ENCODE measurements around the gene DOCK6. TPM values are rescaled to one million over a fixed set of nuclear protein-coding genes. Genes with fewer than 3 reads are reported as not detected.

DOCK6 gene
- total RNA-seq, 2 experiments from 2014 or later = 24.1 to 74.6 TPM

DNA sequence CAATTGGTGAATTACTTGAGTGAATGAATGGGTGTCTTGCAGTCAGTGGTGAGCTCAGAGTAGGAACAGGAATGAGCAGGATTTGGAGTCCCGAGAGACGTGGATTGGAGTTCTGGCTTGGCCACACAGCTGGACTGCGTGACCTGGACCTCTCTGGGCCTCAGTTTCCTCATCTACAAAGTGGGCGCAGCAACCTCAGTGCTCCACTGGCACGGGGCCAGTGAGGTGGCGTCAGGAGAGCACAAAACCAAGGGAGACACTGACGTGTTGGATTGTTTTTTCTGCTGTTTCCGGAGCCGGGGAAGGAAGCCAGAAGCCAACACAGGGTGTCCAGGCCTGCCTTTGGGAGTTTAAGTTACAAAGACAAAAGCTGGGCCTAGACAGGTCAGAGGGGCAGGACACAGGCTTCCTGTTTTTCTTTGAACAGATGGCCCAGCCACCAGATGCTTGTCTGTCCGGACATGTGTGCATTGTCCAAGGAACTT lies 6.5 kb upstream of the DOCK6 start:
- intact Hi-C loops (cut with micrococcal nuclease; ENCODE audit: unreplicated experiment) = no loop called here
- Histone ChIP-seq H3K9me3 (ENCODE audit: low read length) (no peaks in the 10 kb centered on the region), H3K27ac (ENCODE audit: low read depth, low read length, poor library complexity, severe bottlenecking) (no peak overlapping the region), H3K36me3 (ENCODE audit: insufficient read depth, low read length) (no peaks in the 10 kb centered on the region), H2AFZ (ENCODE audit: low read length) (no peak overlapping the region), H3K9me2 (ENCODE audit: insufficient read depth, low read length) (no peaks in the 10 kb centered on the region), H3K79me2 (ENCODE audit: insufficient read depth, low read depth, low read length) (no peaks in the 10 kb centered on the region), H3K4me1 (ENCODE audit: insufficient read depth, low read length, poor library complexity, severe bottlenecking) (peaks cover 15% of the 10 kb centered on the region), H3K4me3 (ENCODE audit: low read depth, low read length, poor library complexity, severe bottlenecking) (no peak overlapping the region), H4K20me1 (ENCODE audit: insufficient read depth, low read length) (no peaks in the 10 kb centered on the region), H3K4me2 (ENCODE audit: low read length) (no peak overlapping the region)
- CTCF ChIA-PET (ENCODE audit: unreplicated experiment) = no interaction called here
- POLR2A ChIA-PET = no interaction called here
- TF ChIP-seq EZH2phosphoT487 (IDR thresholded peaks at IDR 0.05; ENCODE audit: borderline replicate concordance, low read depth, low read length) = no peak
- TF ChIP-seq, protein P1, sequence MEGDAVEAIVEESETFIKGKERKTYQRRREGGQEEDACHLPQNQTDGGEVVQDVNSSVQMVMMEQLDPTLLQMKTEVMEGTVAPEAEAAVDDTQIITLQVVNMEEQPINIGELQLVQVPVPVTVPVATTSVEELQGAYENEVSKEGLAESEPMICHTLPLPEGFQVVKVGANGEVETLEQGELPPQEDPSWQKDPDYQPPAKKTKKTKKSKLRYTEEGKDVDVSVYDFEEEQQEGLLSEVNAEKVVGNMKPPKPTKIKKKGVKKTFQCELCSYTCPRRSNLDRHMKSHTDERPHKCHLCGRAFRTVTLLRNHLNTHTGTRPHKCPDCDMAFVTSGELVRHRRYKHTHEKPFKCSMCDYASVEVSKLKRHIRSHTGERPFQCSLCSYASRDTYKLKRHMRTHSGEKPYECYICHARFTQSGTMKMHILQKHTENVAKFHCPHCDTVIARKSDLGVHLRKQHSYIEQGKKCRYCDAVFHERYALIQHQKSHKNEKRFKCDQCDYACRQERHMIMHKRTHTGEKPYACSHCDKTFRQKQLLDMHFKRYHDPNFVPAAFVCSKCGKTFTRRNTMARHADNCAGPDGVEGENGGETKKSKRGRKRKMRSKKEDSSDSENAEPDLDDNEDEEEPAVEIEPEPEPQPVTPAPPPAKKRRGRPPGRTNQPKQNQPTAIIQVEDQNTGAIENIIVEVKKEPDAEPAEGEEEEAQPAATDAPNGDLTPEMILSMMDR (conservative IDR thresholded peaks at IDR 0.05; ENCODE audit: low read length) = no peak
- no TSS peak for BruUV-seq (replicated peaks)
- DNase-seq (ENCODE audit: low spot score) = no peak

DNA sequence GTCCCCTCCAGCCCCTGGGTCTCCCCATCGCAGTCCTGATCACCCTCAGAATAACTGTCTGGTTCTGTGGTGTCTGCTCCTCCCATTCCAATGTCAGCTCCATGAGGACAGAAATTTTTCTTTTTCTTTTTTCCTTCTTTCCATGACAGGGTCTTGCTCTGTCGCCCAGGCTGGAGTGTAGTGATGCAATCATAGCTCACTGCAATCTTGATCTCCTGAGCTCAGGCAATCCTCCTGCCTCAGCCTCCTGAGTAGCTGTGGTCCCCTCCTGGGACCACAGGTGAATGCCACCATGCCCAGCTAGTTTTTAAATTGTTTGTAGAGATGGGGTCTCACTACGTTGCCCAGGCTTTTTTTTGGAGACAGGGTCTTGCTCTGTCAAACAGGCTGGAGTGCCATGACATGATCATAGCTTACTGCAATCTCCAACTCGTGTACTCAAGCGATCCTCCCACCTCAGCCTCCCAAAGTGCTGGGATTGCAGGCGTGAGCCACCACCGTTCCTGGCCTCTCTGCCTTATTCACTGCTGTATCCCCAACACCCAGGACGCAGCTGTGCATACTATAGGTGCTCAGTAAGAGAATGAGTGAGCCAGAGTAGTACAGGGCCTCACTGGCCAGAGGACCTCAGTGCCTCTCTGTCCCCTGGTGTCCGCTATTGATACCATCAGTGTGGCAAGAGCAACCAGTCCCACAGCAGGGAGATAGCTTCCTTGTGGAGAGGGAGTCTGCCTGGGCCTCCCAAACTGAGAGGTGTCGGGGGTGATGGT lies 5.2 kb upstream of the DOCK6 start:
- H3K4me3 ChIP-seq (ENCODE audit: low read depth, low read length, poor library complexity, severe bottlenecking) = no peak overlapping the region
- no peak overlapping the region for H3K27ac ChIP-seq (ENCODE audit: low read depth, low read length, poor library complexity, severe bottlenecking)
- H3K9me3 ChIP-seq (ENCODE audit: low read length) = no peaks in the 10 kb centered on the region
- no peak for TF ChIP-seq EZH2phosphoT487 (IDR thresholded peaks at IDR 0.05; ENCODE audit: borderline replicate concordance, low read depth, low read length)
- TF ChIP-seq, protein P1 (conservative IDR thresholded peaks at IDR 0.05; ENCODE audit: low read length) = no peak
- H3K4me2 ChIP-seq (ENCODE audit: low read length) = no peak overlapping the region
- POLR2A ChIA-PET = no interaction called here
- no peak for DNase-seq (ENCODE audit: low spot score)
- peaks cover 28% of the 10 kb centered on the region for H3K4me1 ChIP-seq (ENCODE audit: insufficient read depth, low read length, poor library complexity, severe bottlenecking)
- H2AFZ ChIP-seq (ENCODE audit: low read length) = no peak overlapping the region
- H4K20me1 ChIP-seq (ENCODE audit: insufficient read depth, low read length) = no peaks in the 10 kb centered on the region
- H3K9me2 ChIP-seq (ENCODE audit: insufficient read depth, low read length) = no peaks in the 10 kb centered on the region
- CTCF ChIA-PET (ENCODE audit: unreplicated experiment) = no interaction called here
- no peaks in the 10 kb centered on the region for H3K36me3 ChIP-seq (ENCODE audit: insufficient read depth, low read length)
- no peaks in the 10 kb centered on the region for H3K79me2 ChIP-seq (ENCODE audit: insufficient read depth, low read depth, low read length)
- no TSS peak for BruUV-seq (replicated peaks)
- intact Hi-C loops (cut with micrococcal nuclease; ENCODE audit: unreplicated experiment) = no loop called here

DNA sequence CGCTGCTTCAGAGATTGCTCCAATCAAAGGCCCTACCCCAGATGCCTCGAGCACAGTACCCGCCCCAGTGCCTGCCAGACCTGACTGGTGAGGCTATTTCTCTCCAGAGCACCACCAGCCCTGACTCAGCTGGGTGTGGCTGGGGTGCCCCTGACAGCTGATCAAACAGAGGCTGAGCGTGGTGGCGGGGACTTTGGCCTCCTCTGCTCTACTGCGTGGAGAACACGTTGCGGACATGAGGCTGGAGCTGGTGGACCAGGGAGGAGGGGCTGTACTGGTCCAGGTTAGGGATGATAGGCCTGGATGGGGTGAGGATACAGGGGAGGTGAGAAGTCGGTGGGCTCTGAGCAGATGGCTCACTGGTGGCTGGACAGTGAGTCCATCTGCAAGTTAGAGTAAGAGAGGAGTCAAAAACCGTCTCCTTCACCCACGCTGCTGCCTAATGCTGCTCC lies 3.5 kb upstream of the DOCK6 start:
- Histone ChIP-seq H3K9me3 (ENCODE audit: low read length) (no peaks in the 10 kb centered on the region), H3K36me3 (ENCODE audit: insufficient read depth, low read length) (no peaks in the 10 kb centered on the region), H3K9me2 (ENCODE audit: insufficient read depth, low read length) (no peaks in the 10 kb centered on the region), H2AFZ (ENCODE audit: low read length) (no peak overlapping the region), H3K79me2 (ENCODE audit: insufficient read depth, low read depth, low read length) (no peaks in the 10 kb centered on the region), H3K4me2 (ENCODE audit: low read length) (no peak overlapping the region), H3K27ac (ENCODE audit: low read depth, low read length, poor library complexity, severe bottlenecking) (no peak overlapping the region), H3K4me1 (ENCODE audit: insufficient read depth, low read length, poor library complexity, severe bottlenecking) (peaks cover 36% of the 10 kb centered on the region), H3K4me3 (ENCODE audit: low read depth, low read length, poor library complexity, severe bottlenecking) (no peak overlapping the region), H4K20me1 (ENCODE audit: insufficient read depth, low read length) (no peaks in the 10 kb centered on the region)
- intact Hi-C loops (cut with micrococcal nuclease; ENCODE audit: unreplicated experiment) = loop anchor here (2.0 kb wide), 1 partner anchor 23 kb away; no protein-coding TSS in a partner anchor
- no TSS peak for BruUV-seq (replicated peaks)
- no peak for DNase-seq (ENCODE audit: low spot score)
- ChIA-PET CTCF (ENCODE audit: unreplicated experiment) (no interaction called here), POLR2A (interaction anchor here (0.7 kb wide), 1 partner anchor 1210 kb away, joined by 3 read pairs; no protein-coding TSS in a partner anchor)
- no peak for TF ChIP-seq EZH2phosphoT487 (IDR thresholded peaks at IDR 0.05; ENCODE audit: borderline replicate concordance, low read depth, low read length)
- TF ChIP-seq, protein P1 (conservative IDR thresholded peaks at IDR 0.05; ENCODE audit: low read length) = no peak
